ENCODE data around the gene MRPS12. TPM values are rescaled to one million over a fixed set of nuclear protein-coding genes. Genes with fewer than 3 reads are reported as not detected.

The MRPS12 gene
- total and polyA plus RNA-seq, 11 donors, result 45.7 to 115 (median 54.4) TPM

DNA sequence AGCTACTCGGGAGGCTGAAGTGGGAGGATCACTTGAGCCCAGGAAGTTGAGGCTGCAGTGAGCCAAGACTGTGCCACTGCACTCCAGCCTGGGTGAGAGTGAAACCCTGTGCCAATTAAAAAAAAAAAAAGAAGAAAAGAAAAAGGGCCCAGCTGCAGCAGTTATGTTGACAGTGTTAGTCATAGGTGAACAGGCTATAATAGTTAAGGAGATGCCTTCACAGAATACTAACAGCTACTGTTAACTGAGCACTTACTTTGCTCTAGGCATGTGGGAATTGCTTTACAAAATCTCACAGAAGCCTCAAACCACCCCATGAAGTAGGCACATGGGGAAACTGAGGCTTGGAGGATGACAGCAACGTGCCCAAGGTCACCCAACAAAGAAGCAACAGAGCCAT is 40.9 kb downstream of the MRPS12 start:
- 88 to 98% (median 93%) methylated on average over 2 of the region's 2 CpGs for WGBS, 4 donors
- H3K9me3 ChIP-seq, result no peaks in the 10 kb centered on the region
- DNase-seq (no peak), ATAC-seq (no peak)
- intact Hi-C loops (cut with DNase I), result no loop called here
- peaks cover 0 to 13% (median 0%) of the 10 kb centered on the region in 9 donors for H3K36me3 ChIP-seq
- peaks cover 0 to 18% (median 6%) of the 10 kb centered on the region in 12 donors for H3K4me1 ChIP-seq
- H3K27me3 ChIP-seq, result peaks cover 0 to 17% (median 0%) of the 10 kb centered on the region in 9 donors
- no peak overlapping the region for H3K4me3 ChIP-seq
- TF ChIP-seq POLR2A (IDR thresholded peaks at IDR 0.05) (no peak), CTCF (IDR thresholded peaks at IDR 0.05) (no peak)
- no peak overlapping the region for H3K27ac ChIP-seq

GRCh38 chr19:38974624-38975213 is 44.0 kb downstream of the MRPS12 start:
- 42 to 55% (median 53%) methylated on average over 19 of the region's 19 CpGs for WGBS, 4 donors
- intact Hi-C loops (cut with DNase I), result no loop called here
- DNase-seq (no peak), ATAC-seq (no peak)
- TF ChIP-seq POLR2A (IDR thresholded peaks at IDR 0.05) (no peak), CTCF (IDR thresholded peaks at IDR 0.05) (no peak)
- Histone ChIP-seq H3K27me3 (peaks cover 0 to 18% (median 0%) of the 10 kb centered on the region in 9 donors), H3K4me3 (peak overlapping the region; percentile 42 to 75 (median 62)), H3K27ac (peak overlapping the region; percentile 50 to 91 (median 78)), H3K36me3 (no peaks in the 10 kb centered on the region), H3K4me1 (peaks cover 0 to 18% (median 6%) of the 10 kb centered on the region in 12 donors), H3K9me3 (peaks cover 0 to 1% (median 0%) of the 10 kb centered on the region in 12 donors)

GRCh38 chr19:38975214-38975860 is 44.6 kb downstream of the MRPS12 start, which contains the start of gene FBXO17:
Gene FBXO17 (minus strand): TSS chr19:38975742. CDS start chr19:38950319, 25,423 bp downstream.
- peaks cover 0 to 18% (median 6%) of the 10 kb centered on the region in 12 donors for H3K4me1 ChIP-seq
- WGBS, 4 donors, result 2 to 14% (median 3%) methylated on average over 20 to 63 of the region's 63 CpGs
- DNase-seq (peak; percentile 43 to 75 (median 53)), ATAC-seq (peak; percentile 23 to 88 (median 63))
- H3K4me3 ChIP-seq, result peak within 1 kb of the TSS; percentile 42 to 75 (median 62)
- peak within 1 kb of the TSS; percentile 50 to 91 (median 78) for H3K27ac ChIP-seq
- peaks cover 0 to 7% (median 0%) of the 10 kb centered on the region in 12 donors for H3K9me3 ChIP-seq
- TF ChIP-seq POLR2A (IDR thresholded peaks at IDR 0.05), result no peak
- TF ChIP-seq CTCF (IDR thresholded peaks at IDR 0.05), result no peak
- peaks cover 0 to 18% (median 0%) of the 10 kb centered on the region in 9 donors for H3K27me3 ChIP-seq
- intact Hi-C loops (cut with DNase I), result no loop called here
- H3K36me3 ChIP-seq, result no peaks in the 10 kb centered on the region

- Histone ChIP-seq H3K27me3 (peaks cover 0 to 18% (median 0%) of the 10 kb centered on the region in 9 donors), H3K27ac (peak overlapping the region; percentile 43 to 91 (median 78)), H3K4me3 (peak overlapping the region; percentile 42 to 75 (median 62)), H3K9me3 (peaks cover 0 to 13% (median 2%) of the 10 kb centered on the region in 12 donors), H3K4me1 (peaks cover 0 to 18% (median 6%) of the 10 kb centered on the region in 12 donors), H3K36me3 (no peaks in the 10 kb centered on the region)
- WGBS, 4 donors, result 6 to 21% (median 11%) methylated on average over 4 to 22 of the region's 22 CpGs
- DNase-seq, result peak in 1 of 5 donors; percentile 20
- intact Hi-C loops (cut with DNase I), result no loop called here
- peak; percentile 22 to 52 (median 46) for ATAC-seq
- no peak for TF ChIP-seq POLR2A (IDR thresholded peaks at IDR 0.05)
- TF ChIP-seq CTCF (IDR thresholded peaks at IDR 0.05), result no peak
These were observed 45.1 kb downstream of the MRPS12 start for GRCh38 chr19:38975861-38976271.
